ENCODE data around the gene SLCO6A1.

Gene SLCO6A1

DNA sequence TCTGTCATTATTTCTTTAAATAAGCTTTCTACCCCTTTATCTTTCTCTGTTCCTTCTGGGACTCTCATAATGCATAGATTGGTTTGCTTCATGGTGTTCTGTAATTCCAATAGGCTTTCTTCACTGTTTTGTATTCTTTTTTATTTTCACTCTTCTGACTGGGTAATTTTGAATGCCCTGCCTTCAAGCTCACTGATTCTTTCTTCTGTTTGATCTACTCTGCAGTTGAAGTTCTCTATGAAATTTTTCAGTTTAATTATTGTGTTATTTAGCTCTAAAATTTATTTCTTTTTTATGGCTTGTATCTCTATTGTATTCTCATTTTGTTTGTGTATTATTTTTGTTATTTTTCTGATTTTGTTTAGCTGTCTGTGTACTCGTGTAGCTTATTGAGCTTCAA is 113.4 kb downstream of the SLCO6A1 start:
- Histone ChIP-seq H3K23ac (ENCODE audit: low read length in 2 of 2) (no peak overlapping the region), H3K9ac (ENCODE audit: low read length) (no peak overlapping the region), H2AFZ (ENCODE audit: low read depth, low read length) (no peak overlapping the region), H3K4me1 (ENCODE audit: control insufficient read depth, insufficient read depth, low read depth, low read length) (no peaks in the 10 kb centered on the region), H3K4ac (ENCODE audit: low read depth in 1 of 2, low read length in 2 of 2) (no peak overlapping the region), H2BK120ac (ENCODE audit: low read depth, low read length) (no peak overlapping the region), H3K79me1 (replicated peaks; ENCODE audit: low read length, poor library complexity, severe bottlenecking) (no peaks in the 10 kb centered on the region), H3K18ac (ENCODE audit: low read depth in 1 of 2, low read length in 2 of 2) (no peak overlapping the region), H3K4me2 (ENCODE audit: low read length, poor library complexity, severe bottlenecking) (no peak overlapping the region), H2BK12ac (ENCODE audit: low read length in 2 of 2) (no peak overlapping the region), H2BK5ac (ENCODE audit: low read depth, low read length, poor library complexity, severe bottlenecking) (no peak overlapping the region), H3K27me3 (ENCODE audit: control insufficient read depth in 1 of 2, insufficient read depth in 1 of 2, low read length in 2 of 2) (no peaks in the 10 kb centered on the region), H4K91ac (ENCODE audit: low read length) (no peak overlapping the region), H3K36me3 (ENCODE audit: control insufficient read depth in 1 of 2, insufficient read depth in 2 of 2, low read depth in 1 of 2, low read length in 2 of 2) (no peaks in the 10 kb centered on the region), H3K27ac (ENCODE audit: low read length, poor library complexity, severe bottlenecking) (no peak overlapping the region), H2BK15ac (ENCODE audit: low read depth, poor library complexity, severe bottlenecking) (no peak overlapping the region), H2AK5ac (ENCODE audit: low read length, severe bottlenecking) (no peak overlapping the region), H3K14ac (ENCODE audit: low read length in 2 of 2) (no peak overlapping the region), H3K4me3 (ENCODE audit: insufficient read depth in 1 of 2, low read depth in 1 of 2, low read length in 2 of 2) (no peak overlapping the region), H4K8ac (ENCODE audit: low read length) (no peak overlapping the region), H3K9me3 (ENCODE audit: control insufficient read depth, low read length) (peaks cover 14% of the 10 kb centered on the region)
- DNase-seq = no peak
- no CpG with 5 or more reads among the region's 1 CpG for WGBS

DNA sequence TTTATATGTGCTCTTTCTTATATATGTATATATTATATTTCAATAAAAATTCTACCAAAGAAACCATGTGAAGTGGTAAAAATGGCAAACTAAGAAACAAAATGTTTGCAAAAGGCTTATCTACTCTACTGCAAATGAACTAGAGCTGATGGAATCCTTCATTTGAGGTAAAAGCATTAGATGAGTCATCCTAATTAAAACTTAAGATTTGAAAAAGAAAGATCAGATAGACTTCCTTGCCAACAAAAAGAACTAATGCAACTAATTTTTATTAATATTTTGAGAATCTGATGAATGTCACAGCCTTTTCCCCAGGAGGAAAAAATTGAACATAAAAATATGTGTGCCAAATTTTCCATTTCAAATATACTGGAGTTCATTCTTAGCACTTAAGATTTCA is 118.6 kb downstream of the SLCO6A1 start:
- Histone ChIP-seq H3K79me1 (replicated peaks; ENCODE audit: low read length, poor library complexity, severe bottlenecking) (no peaks in the 10 kb centered on the region), H3K9ac (ENCODE audit: low read length) (no peak overlapping the region), H3K36me3 (ENCODE audit: control insufficient read depth in 1 of 2, insufficient read depth in 2 of 2, low read depth in 1 of 2, low read length in 2 of 2) (no peaks in the 10 kb centered on the region), H2AFZ (ENCODE audit: low read depth, low read length) (no peak overlapping the region), H3K4me1 (ENCODE audit: control insufficient read depth, insufficient read depth, low read depth, low read length) (no peaks in the 10 kb centered on the region), H3K4me3 (ENCODE audit: insufficient read depth in 1 of 2, low read depth in 1 of 2, low read length in 2 of 2) (no peak overlapping the region), H3K18ac (ENCODE audit: low read depth in 1 of 2, low read length in 2 of 2) (no peak overlapping the region), H3K9me3 (ENCODE audit: control insufficient read depth, low read length) (peaks cover 7% of the 10 kb centered on the region), H2BK12ac (ENCODE audit: low read length in 2 of 2) (no peak overlapping the region), H3K27ac (ENCODE audit: low read length, poor library complexity, severe bottlenecking) (no peak overlapping the region), H3K4me2 (ENCODE audit: low read length, poor library complexity, severe bottlenecking) (no peak overlapping the region), H4K8ac (ENCODE audit: low read length) (no peak overlapping the region), H3K23ac (ENCODE audit: low read length in 2 of 2) (no peak overlapping the region), H2AK5ac (ENCODE audit: low read length, severe bottlenecking) (no peak overlapping the region), H4K91ac (ENCODE audit: low read length) (no peak overlapping the region), H2BK120ac (ENCODE audit: low read depth, low read length) (no peak overlapping the region), H2BK5ac (ENCODE audit: low read depth, low read length, poor library complexity, severe bottlenecking) (no peak overlapping the region), H3K27me3 (ENCODE audit: control insufficient read depth in 1 of 2, insufficient read depth in 1 of 2, low read length in 2 of 2) (no peaks in the 10 kb centered on the region), H3K14ac (ENCODE audit: low read length in 2 of 2) (no peak overlapping the region), H2BK15ac (ENCODE audit: low read depth, poor library complexity, severe bottlenecking) (no peak overlapping the region), H3K4ac (ENCODE audit: low read depth in 1 of 2, low read length in 2 of 2) (no peak overlapping the region)
- DNase-seq = no peak

- H3K4me3 ChIP-seq (ENCODE audit: insufficient read depth in 1 of 2, low read depth in 1 of 2, low read length in 2 of 2) = no peak overlapping the region
- no peaks in the 10 kb centered on the region for H3K4me1 ChIP-seq (ENCODE audit: control insufficient read depth, insufficient read depth, low read depth, low read length)
- H2BK15ac ChIP-seq (ENCODE audit: low read depth, poor library complexity, severe bottlenecking) = no peak overlapping the region
- no CpG with 5 or more reads among the region's 2 CpGs for WGBS
- H2AFZ ChIP-seq (ENCODE audit: low read depth, low read length) = no peak overlapping the region
- H2AK5ac ChIP-seq (ENCODE audit: low read length, severe bottlenecking) = no peak overlapping the region
- no peak overlapping the region for H3K14ac ChIP-seq (ENCODE audit: low read length in 2 of 2)
- no peak overlapping the region for H3K18ac ChIP-seq (ENCODE audit: low read depth in 1 of 2, low read length in 2 of 2)
- H3K79me1 ChIP-seq (replicated peaks; ENCODE audit: low read length, poor library complexity, severe bottlenecking) = no peaks in the 10 kb centered on the region
- H3K9ac ChIP-seq (ENCODE audit: low read length) = peak overlapping the region; percentile 31
- H3K36me3 ChIP-seq (ENCODE audit: control insufficient read depth in 1 of 2, insufficient read depth in 2 of 2, low read depth in 1 of 2, low read length in 2 of 2) = no peaks in the 10 kb centered on the region
- H4K8ac ChIP-seq (ENCODE audit: low read length) = no peak overlapping the region
- H3K23ac ChIP-seq (ENCODE audit: low read length in 2 of 2) = no peak overlapping the region
- H4K91ac ChIP-seq (ENCODE audit: low read length) = no peak overlapping the region
- H2BK5ac ChIP-seq (ENCODE audit: low read depth, low read length, poor library complexity, severe bottlenecking) = no peak overlapping the region
- no peak for DNase-seq
- no peaks in the 10 kb centered on the region for H3K27me3 ChIP-seq (ENCODE audit: control insufficient read depth in 1 of 2, insufficient read depth in 1 of 2, low read length in 2 of 2)
- H3K4ac ChIP-seq (ENCODE audit: low read depth in 1 of 2, low read length in 2 of 2) = no peak overlapping the region
- H3K4me2 ChIP-seq (ENCODE audit: low read length, poor library complexity, severe bottlenecking) = no peak overlapping the region
- H3K27ac ChIP-seq (ENCODE audit: low read length, poor library complexity, severe bottlenecking) = no peak overlapping the region
- no peaks in the 10 kb centered on the region for H3K9me3 ChIP-seq (ENCODE audit: control insufficient read depth, low read length)
- no peak overlapping the region for H2BK120ac ChIP-seq (ENCODE audit: low read depth, low read length)
- no peak overlapping the region for H2BK12ac ChIP-seq (ENCODE audit: low read length in 2 of 2)
Observed at GRCh38 chr5:102375876-102376275, 122.9 kb downstream of the SLCO6A1 start.

DNA sequence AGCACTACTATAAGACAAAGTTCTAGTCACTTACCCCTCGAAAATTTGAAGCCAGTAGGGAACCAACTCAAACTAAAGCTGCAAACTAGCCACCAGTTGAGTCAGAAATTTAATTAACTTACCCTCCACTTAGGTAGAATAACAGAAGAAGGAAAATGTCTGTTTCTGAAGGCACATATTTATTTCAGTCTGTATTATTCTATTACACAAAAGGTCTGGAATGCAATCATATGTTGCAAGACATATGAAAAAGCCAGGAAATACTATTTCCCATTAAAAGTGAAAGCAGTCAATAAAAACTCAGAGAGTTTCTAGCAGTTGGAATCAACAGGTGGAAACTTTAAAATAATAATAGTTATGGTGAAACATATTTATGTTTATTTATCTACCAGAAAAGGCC is 123.5 kb downstream of the SLCO6A1 start:
- Histone ChIP-seq H3K4me2 (ENCODE audit: low read length, poor library complexity, severe bottlenecking) (no peak overlapping the region), H3K14ac (ENCODE audit: low read length in 2 of 2) (no peak overlapping the region), H2AK5ac (ENCODE audit: low read length, severe bottlenecking) (no peak overlapping the region), H3K36me3 (ENCODE audit: control insufficient read depth in 1 of 2, insufficient read depth in 2 of 2, low read depth in 1 of 2, low read length in 2 of 2) (no peaks in the 10 kb centered on the region), H3K27ac (ENCODE audit: low read length, poor library complexity, severe bottlenecking) (no peak overlapping the region), H2BK12ac (ENCODE audit: low read length in 2 of 2) (no peak overlapping the region), H3K27me3 (ENCODE audit: control insufficient read depth in 1 of 2, insufficient read depth in 1 of 2, low read length in 2 of 2) (no peaks in the 10 kb centered on the region), H3K79me1 (replicated peaks; ENCODE audit: low read length, poor library complexity, severe bottlenecking) (no peaks in the 10 kb centered on the region), H2BK15ac (ENCODE audit: low read depth, poor library complexity, severe bottlenecking) (no peak overlapping the region), H3K9me3 (ENCODE audit: control insufficient read depth, low read length) (no peaks in the 10 kb centered on the region), H3K4me3 (ENCODE audit: insufficient read depth in 1 of 2, low read depth in 1 of 2, low read length in 2 of 2) (peak overlapping the region in 1 of 2 experiments; percentile 12), H2BK5ac (ENCODE audit: low read depth, low read length, poor library complexity, severe bottlenecking) (no peak overlapping the region), H3K9ac (ENCODE audit: low read length) (peak overlapping the region; percentile 31), H3K23ac (ENCODE audit: low read length in 2 of 2) (no peak overlapping the region), H4K8ac (ENCODE audit: low read length) (no peak overlapping the region), H3K18ac (ENCODE audit: low read depth in 1 of 2, low read length in 2 of 2) (no peak overlapping the region), H2BK120ac (ENCODE audit: low read depth, low read length) (no peak overlapping the region), H3K4ac (ENCODE audit: low read depth in 1 of 2, low read length in 2 of 2) (no peak overlapping the region), H2AFZ (ENCODE audit: low read depth, low read length) (no peak overlapping the region), H3K4me1 (ENCODE audit: control insufficient read depth, insufficient read depth, low read depth, low read length) (no peaks in the 10 kb centered on the region), H4K91ac (ENCODE audit: low read length) (no peak overlapping the region)
- DNase-seq = peak; percentile 1
- 25% methylated on average over 1 of the region's 1 CpG for WGBS
